Vagina (tissue), 2 donors: ENCODE data around the gene GOLGA6L7.
"Not testable (repeated sequence)": the region's sequence is repeated elsewhere in the genome, so short reads cannot be mapped to it uniquely, and the experiment has no call there.

ENCODE experiments used
- POLR2A ChIP-seq, 2 donors: fragments of 450-650 bp; IDR thresholded peaks; one replicate each; pipeline ENCODE4 v1.6.1; 2017; ENCODE audit warnings: antibody characterized with exemption in 2 of 2, mild to moderate bottlenecking in 2 of 2, moderate library complexity in 2 of 2
- POLR2AphosphoS5 ChIP-seq, 2 donors: sonication (generic); formaldehyde crosslinking; IDR thresholded peaks; one replicate each; pipeline ENCODE4 v1.9.0; 2017; ENCODE audit warnings: antibody characterized with exemption in 2 of 2, mild to moderate bottlenecking in 2 of 2, low read depth in 1 of 2; ENCODE audit not compliant: insufficient read depth in 1 of 2
- TF ChIP-seq, protein P1 (sequence below), 3 experiments: fragments of 450-650 bp in 2 of 3; fragments of 200-600 bp in 1 of 3; sonication (generic) in 1 of 3; IDR thresholded peaks; one replicate each; pipeline ENCODE4 v1.5.1; 2017 to 2019; ENCODE audit warnings: antibody characterized with exemption in 3 of 3, mild to moderate bottlenecking in 2 of 3, moderate library complexity in 2 of 3

GRCh38 chr15:28834957-28835585, 13.4 kb downstream of the GOLGA6L7 start:
- TF ChIP-seq, protein P1, sequence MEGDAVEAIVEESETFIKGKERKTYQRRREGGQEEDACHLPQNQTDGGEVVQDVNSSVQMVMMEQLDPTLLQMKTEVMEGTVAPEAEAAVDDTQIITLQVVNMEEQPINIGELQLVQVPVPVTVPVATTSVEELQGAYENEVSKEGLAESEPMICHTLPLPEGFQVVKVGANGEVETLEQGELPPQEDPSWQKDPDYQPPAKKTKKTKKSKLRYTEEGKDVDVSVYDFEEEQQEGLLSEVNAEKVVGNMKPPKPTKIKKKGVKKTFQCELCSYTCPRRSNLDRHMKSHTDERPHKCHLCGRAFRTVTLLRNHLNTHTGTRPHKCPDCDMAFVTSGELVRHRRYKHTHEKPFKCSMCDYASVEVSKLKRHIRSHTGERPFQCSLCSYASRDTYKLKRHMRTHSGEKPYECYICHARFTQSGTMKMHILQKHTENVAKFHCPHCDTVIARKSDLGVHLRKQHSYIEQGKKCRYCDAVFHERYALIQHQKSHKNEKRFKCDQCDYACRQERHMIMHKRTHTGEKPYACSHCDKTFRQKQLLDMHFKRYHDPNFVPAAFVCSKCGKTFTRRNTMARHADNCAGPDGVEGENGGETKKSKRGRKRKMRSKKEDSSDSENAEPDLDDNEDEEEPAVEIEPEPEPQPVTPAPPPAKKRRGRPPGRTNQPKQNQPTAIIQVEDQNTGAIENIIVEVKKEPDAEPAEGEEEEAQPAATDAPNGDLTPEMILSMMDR (IDR thresholded peaks at IDR 0.05), result not testable (repeated sequence)
- not testable (repeated sequence) for TF ChIP-seq POLR2A (IDR thresholded peaks at IDR 0.05); POLR2AphosphoS5 (IDR thresholded peaks at IDR 0.05; ENCODE audit: insufficient read depth in 1 of 2, low read depth in 1 of 2)
